NCI-H345 treated with DMSO at 0.1 percent for 48 hours (cell line): ENCODE data around the gene CELF3.
"Not testable (repeated sequence)": the region's sequence is repeated elsewhere in the genome, so short reads cannot be mapped to it uniquely, and the experiment has no call there.

Experiments
- DNase-seq: peaks from one replicate; lab custom pipeline; 2025; ENCODE audit not compliant: unreplicated experiment; lab: John Stamatoyannopoulos, UW

CELF3 gene

DNA sequence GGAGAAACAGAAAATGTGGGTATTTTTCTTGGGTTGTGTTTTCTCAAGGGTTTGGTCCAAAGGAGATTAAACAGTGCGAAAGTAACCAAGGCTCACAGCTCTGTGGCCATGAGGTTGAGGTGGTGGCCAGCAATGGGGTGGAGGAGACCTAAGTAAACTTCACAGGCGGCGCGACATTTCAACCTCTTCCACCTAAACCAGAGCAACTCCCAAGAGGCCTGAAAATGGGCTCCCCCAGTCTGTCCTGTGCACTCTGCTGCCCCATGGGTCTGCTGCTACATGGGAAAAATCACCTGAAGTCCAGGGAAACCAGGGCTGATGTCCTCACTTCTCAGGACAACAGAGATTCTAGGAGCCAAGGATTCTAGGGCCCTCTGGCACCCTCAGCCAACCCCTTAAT, 12.4 kb downstream of the CELF3 start:
- no peak for DNase-seq

DNA sequence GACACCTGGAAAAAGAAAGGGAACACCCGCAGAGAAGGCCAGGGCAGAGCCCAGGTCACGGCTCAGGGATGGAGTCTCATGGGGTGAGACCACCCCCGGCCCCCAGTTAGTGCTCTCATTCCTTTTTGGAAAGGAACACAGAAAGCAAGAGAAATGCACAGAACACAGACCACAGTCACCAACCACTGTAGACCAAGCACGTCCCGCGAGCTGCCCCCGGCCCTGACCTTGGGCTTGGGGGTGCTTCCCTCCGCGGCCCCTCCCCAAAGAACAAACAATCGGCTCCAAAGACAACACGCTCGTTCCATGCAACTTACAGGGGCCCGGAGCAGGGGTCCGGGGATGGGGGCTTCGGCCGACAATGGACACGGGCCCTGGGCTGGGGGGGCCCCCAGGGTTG, 12.8 kb downstream of the CELF3 start:
- DNase-seq, result no peak

DNA sequence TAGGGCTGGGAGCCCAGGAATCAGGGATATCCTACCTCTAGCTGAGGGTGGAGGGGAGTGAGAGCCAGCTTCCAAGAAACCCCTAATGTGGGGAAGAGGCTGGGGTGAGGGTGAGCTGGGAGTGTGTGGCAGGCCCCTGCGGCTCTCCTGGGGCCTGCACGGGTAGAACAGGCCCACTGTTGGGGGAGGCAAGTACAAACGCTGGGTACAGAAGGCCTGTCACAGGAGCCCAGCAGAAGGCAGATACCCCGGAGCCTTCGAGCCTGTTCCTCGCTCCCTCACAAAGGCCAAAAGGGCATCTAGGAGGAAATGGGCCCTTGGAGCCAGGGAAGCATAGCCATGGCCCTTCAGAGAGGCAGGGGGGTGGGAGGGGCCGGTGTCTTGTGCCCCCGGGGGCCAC, 13.7 kb downstream of the CELF3 start:
- no peak for DNase-seq

DNA sequence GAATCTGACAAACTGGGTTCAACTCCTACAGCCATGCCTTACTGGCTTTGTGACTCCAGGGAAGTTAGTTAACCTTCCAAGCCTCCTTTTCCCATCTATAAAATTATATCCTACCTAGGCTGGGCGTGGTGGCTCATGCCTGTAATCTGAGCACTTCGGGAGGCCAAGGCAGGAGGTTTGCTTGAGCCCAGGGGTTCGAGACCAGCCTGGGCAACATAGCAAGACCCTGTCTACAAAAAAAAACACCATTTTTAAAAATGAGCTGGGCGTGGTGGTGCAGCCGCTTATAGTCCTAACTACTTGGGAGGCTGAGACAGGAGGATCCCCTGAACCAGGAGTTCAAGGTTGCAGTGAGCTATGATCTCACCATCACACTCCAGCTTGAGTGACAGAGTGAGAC, 15.1 kb downstream of the CELF3 start:
- DNase-seq, result no peak

DNA sequence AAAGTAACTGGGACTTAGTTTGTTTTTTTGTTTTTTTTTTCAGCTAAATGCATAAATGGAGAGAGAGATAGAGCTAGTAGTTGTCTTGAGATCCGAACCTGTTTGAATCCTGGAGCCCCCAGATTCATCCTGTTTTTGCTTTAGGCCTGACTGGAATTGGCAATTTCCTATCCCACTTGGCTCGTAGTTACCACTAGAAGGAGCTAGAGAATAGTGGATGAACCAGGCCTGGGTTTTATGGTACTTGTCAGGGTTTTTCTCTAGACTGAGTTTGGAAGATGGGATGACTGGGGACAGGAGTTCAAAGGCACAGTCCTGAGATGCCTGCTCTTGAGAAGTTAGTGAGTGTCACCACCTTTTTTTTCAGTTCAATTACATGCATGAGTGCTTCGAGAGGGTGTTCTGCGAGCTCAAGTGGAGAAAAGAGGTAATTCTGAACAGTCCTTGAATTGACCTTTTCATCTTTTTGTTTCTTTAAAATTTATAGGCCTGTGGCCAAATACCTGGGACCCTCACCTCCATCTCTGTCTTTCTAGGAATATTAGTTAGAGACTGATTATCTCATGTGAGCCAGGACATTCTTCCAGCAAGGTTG, 23.4 kb downstream of the CELF3 start:
- peak; percentile 56 for DNase-seq

DNA sequence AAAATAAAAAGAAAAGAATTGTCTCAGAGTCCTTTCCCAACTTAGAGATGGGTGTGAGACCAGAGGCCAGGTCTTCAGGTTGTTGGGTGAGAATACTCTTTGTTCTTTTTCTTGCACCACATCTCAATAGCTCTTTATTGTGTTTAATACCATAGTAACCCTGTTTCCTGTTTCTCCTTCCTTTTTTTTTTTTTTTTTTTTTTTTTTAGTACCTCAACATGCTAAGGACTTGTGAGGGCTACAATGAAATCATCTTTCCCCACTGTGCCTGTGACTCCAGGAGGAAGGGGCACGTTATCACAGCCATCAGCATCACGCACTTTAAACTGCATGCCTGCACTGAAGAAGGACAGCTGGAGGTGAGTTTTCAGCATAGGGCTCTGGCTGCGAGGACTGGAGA, 24.4 kb downstream of the CELF3 start:
- DNase-seq, result no peak

DNA sequence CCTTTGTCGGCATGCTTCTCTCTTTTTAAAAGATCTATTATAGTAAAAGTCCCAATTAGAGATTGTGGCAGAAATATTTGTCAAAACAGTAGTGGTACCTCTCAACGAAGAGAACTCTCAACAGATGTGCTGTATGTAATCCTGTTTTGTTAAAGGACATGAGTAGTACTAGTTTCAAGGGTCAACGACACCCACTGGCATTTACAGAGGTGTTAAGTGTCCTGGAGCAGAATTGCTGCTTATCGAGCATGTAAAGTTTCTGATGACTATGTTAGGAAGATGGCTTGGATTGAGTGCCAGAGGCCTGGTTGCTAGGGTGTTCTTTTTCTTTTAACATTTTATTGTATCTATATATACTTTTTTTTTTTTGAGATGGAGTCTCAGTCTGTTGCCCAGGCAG, 27.1 kb downstream of the CELF3 start:
- no peak for DNase-seq

DNA sequence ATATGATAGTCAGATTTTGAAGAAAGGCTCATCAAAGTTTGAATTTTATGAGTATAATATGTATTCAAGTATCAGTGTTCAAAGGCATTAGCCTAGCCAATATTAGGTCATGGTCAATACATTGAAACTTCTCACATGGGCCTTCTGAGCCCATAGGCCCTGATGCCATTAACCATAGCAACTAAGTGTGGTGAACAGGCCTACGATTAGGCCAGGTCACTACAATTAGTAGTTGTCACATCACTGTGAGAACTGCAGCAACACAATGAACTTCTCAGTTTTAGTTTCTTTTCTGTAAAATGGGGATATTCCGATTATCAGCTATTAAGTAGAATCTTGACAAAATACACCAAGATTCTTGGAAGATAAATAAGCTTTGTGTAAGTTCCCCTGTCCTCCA, 30.0 kb downstream of the CELF3 start:
- no peak for DNase-seq

DNA sequence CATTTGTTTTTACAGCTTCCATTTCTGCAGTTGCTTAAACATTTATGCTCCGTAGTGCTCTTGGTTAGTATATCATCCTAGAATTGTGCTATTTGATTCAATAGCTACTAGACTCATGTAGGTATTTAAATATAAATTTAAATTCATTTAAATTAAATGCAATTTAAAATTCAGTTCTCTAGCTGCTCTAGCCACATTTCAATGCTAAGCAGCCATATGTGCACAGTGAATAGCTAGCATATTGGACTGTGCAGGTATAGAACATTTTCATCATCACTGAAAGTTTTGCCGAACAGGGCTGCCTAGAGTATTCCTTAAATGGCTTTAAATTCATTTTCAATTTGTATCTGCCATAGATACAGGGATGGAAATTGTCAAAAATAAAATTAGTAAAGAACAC, 32.5 kb downstream of the CELF3 start:
- DNase-seq, result no peak

DNA sequence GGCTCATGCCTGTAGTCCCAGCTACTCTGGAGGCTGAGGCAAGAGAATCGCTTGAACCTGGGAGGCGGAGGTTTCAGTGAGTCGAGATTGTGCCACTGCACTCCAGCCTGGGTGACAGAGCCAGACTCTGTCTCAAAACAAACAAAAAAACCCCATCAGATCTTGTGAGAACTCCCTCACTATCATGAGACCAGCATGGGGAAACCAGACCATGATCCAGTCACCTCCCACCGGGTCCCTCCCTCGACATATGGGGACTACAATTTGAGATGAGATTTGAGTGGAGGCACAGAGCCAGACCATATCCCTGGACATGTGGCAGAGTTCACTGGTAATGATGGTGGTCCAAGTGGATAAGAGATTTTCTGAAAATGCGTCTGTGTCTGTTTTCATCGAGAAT, 33.7 kb downstream of the CELF3 start:
- DNase-seq, result not testable (repeated sequence)

DNA sequence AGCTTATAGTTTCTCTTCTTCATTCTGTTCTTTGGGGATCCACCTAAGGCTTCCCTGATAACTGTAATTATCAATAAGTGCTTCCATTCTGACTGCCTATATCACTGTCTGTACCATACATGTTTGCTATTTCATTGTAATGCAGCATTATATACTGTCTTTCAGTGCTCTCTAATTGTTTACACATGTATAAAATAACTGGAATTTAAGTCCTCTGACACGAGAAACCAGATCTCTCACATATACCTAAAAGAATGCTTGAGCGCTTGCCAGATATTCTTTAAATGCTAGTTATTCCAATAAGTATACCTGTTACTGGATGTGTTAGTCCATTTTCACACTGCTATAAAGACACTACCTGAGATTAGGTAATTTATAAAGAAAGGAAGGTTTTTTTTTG, 34.7 kb downstream of the CELF3 start:
- no peak for DNase-seq

DNA sequence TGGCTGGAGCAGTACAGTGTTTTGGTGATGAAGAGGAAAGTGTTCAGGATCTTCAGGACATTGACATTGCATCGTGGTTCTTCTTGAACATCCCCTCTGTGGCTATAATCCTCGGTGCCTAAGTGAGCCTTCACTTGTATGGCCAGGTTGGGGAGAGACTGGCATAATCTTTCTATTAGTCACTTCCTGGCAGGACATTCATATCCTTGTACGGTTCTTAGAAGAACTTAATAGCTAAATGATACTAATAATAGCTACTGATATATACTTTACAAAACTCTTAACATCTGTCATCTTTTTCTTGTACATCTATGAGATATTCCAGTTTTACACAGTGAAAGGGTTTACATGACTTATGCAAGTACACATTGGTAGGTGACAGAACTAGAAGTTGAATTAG, 35.8 kb downstream of the CELF3 start:
- no peak for DNase-seq

DNA sequence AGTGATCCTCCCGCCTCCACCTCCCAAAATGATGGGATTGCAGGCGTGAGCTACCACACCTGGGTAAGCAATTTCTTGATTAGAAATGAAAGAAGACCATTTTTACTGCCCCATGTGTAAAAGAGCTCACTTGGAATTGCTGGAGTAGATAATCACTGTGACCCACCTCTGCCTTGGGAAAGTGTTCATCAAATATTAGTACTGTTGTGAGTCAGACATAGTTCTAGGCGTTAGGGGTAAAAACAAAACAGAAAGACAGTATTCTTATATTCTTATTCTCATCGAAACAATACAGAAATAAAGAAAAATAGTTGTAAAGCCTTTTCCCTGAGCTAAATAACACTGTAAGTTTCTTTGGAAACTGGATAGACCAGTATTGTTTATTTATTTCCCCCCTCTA, 36.2 kb downstream of the CELF3 start:
- no peak for DNase-seq

DNA sequence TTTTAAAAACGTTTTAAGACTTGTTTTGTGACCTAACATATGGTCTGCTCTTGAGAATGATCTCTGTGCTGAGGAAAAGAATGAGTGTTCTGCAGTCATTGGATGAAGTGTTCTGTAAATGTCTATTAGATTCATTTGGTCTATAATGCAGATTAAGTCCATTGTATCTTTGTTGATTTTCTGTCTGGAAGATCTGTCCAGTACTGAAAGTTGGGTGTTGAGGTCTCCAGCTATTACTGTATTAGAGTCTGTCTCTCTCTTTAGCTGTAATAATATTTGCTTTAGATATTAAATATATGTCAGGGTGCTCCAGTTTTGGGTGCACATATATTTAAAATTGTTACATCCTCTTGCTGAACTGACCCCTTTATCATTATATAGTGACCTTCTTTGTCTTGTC, 43.2 kb downstream of the CELF3 start:
- DNase-seq, result no peak

DNA sequence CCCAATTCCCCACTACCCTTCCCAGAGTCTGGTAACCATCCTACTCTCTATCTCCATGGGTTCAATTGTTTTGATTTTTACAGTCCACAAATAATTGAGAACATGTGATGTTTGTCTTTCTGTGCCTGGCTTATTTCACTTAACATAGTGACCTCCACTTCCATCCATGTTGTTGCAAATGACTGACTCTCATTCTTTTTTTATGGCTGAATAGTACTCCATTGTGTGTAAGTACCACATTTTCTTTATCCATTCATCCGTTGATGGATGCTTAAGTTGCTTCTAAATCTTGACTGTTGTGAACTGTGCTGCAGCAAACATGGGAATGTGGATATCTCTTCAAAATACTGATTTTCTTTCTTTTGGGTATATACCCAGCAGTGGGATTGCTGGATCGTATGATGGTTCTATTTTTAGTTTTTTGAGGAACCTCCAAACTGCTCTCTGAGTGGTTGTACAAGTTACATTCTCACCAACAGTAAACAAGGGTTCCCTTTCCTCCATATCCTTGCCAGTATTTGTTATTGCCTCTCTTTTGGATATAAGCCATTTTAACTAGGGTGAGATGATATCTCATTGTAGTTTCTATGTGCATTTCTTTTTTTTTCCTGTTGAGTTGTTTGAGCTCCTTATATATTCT, 46.4 kb downstream of the CELF3 start:
- not testable (repeated sequence) for DNase-seq

DNA sequence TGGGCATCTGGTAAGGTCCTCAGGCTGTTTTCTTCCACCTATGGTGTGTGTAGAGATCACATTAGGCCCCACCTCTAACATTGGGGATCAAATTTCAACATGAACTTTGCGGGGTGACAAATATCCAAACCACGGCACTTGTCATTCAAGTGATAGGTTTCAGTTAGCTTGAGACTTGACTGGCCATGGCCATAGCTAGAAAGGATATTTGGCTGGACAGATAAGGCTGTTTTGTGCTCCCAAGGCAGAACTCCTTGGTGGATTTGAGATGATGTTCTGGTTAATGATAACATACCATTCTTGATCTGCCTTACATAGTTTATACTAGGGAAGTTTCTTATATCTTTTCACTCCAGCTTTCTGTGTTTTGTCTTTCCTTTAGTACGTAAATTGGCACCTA, 48.5 kb downstream of the CELF3 start:
- DNase-seq, result no peak

DNA sequence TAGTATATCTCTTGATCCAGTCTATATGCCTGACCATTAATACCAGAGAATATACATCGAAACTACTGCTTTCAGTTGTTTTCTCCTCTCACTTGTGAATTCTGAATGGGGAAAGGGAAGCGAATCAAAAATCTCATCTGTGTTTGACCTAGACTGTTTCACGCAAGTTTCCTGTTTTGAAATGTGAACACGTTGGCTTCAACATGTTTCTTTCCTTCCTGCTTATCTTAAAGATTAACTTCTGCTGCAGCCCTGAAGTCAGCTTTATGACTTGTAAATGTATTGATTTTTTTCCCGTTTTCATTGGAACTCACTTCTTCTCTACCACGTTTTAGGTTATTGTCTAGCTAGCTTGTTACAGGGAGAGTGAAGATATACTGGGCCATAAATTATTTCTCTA, 54.9 kb downstream of the CELF3 start:
- DNase-seq, result no peak

DNA sequence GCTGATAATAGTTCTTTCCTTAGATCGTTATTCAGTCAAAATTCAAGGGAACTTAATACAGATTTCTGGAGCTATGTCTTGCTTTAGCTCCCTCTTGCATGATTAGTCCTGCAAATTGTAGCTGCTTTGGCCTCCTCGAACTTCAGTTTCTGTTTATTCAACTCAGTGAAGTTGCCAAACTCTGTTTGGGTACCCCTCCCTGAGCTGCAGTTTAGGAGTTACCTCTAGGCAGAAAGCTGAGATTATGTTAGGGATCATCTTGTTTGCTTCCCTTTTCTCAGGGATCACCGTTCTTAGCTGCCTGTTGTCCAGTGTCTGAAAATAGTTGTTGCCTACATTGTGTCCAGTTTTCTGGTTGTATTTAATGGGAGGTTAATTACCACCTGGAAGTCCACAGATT, 61.2 kb downstream of the CELF3 start:
- DNase-seq, result no peak

DNA sequence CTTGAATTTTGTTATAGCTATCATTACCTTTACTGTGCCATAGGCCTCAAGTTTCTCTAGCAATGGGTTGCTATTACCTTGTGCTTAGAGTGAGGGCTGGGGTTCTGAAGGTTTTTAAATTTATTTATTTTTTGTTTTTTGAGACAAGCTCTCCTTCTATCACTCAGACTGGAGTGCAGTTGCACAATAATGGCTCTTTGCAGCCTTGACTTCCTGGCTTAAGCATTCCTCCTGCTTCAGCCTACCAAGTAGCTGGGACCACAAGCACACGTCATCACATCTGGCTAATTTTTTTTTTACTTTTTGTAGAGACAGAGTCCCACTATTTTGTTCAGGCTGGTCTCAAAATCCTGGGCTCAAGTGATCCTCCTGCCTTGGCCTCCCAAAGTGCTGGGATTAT, 63.2 kb downstream of the CELF3 start:
- no peak for DNase-seq
